ENCODE data around the gene UGT1A10. TPM values are rescaled to one million over a fixed set of nuclear protein-coding genes. Genes with fewer than 3 reads are reported as not detected.
"Not testable (repeated sequence)": the region's sequence is repeated elsewhere in the genome, so short reads cannot be mapped to it uniquely, and the experiment has no call there.

Gene UGT1A10
- not detected for polyA plus RNA-seq (2013, experiment 1 of 2)
- not detected for polyA plus RNA-seq (2013, experiment 2 of 2)

DNA sequence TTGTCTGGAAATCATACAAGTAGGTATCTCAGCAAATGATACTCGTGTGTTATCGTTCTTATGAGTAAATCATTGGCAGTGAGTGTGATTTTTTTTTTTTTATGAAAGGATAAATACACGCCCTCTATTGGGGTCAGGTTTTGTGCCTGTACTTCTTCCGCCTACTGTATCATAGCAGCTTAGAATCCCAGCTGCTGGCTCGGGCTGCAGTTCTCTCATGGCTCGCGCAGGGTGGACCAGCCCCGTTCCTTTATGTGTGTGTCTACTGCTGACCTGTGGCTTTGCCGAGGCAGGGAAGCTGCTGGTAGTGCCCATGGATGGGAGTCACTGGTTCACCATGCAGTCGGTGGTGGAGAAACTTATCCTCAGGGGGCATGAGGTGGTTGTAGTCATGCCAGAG, at the start of gene UGT1A10:
Gene UGT1A10 (plus strand): TSS at position 143 of the 400 bp plus-strand sequence. CDS start 75 bp downstream, at position 218.
- H3K27ac ChIP-seq (ENCODE audit: low read depth, low read length, severe bottlenecking); H3K4me3 ChIP-seq (ENCODE audit: extremely low read depth, insufficient read depth, low read length, poor library complexity, severe bottlenecking); H3K9me3 ChIP-seq (ENCODE audit: control insufficient read depth, low read length); H3K4me1 ChIP-seq (ENCODE audit: control insufficient read depth, insufficient read depth, low read length, poor library complexity, severe bottlenecking); H3K36me3 ChIP-seq (ENCODE audit: control insufficient read depth, insufficient read depth, low read length): not testable (repeated sequence)
- WGBS, 2 experiments (ENCODE audit: insufficient coverage in 2 of 2): 91 to 96% methylated on average over 6 to 9 of the region's 10 CpGs

DNA sequence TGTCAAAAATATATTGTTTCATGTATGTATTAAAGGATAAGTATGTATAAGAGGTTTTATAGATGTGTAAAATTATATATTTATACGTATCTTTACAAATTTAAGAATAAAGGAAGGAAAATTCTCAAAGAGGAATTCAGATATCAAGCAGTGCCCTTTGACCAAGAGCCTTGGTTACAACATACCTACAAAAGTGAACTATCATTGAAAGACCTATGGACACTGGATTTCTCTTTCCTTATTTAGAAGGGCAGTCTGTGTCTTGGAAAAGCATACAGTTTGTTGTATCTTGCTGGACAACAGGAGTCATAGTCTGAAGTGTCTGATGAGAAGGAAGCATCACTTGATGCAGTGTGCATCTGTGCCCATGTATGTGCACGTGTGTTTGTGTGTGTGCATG, 47.8 kb upstream of the UGT1A10 start:
- Histone ChIP-seq H3K36me3 (ENCODE audit: control insufficient read depth, insufficient read depth, low read length) (no peaks in the 10 kb centered on the region), H3K9me3 (ENCODE audit: control insufficient read depth, low read length) (no peaks in the 10 kb centered on the region), H3K27ac (ENCODE audit: low read depth, low read length, severe bottlenecking) (no peak overlapping the region), H3K4me1 (ENCODE audit: control insufficient read depth, insufficient read depth, low read length, poor library complexity, severe bottlenecking) (no peaks in the 10 kb centered on the region), H3K4me3 (ENCODE audit: extremely low read depth, insufficient read depth, low read length, poor library complexity, severe bottlenecking) (no peak overlapping the region)
- 83 to 100% methylated on average over 1 of the region's 2 CpGs for WGBS, 2 experiments (ENCODE audit: insufficient coverage in 2 of 2)

DNA sequence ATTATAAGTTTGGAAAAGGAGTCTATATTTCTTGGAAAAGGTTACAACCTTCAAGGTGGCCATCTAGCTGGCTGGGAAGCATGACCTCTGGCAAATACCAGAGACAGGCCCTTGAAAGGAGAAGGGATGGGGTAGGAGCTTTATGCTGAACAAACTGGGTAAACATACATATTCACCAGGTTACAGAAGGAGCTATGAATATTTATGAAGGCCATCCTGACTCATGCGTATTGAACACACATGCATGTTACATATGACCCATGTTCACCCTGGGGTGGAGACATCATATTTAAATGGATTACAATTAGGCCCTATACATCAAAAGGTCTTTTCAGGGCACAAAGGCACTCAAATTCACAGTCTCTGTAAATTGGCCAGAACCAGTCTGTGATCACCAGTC, 43.5 kb upstream of the UGT1A10 start:
- not testable (repeated sequence) for H3K9me3 ChIP-seq (ENCODE audit: control insufficient read depth, low read length); H3K4me1 ChIP-seq (ENCODE audit: control insufficient read depth, insufficient read depth, low read length, poor library complexity, severe bottlenecking); H3K27ac ChIP-seq (ENCODE audit: low read depth, low read length, severe bottlenecking); H3K4me3 ChIP-seq (ENCODE audit: extremely low read depth, insufficient read depth, low read length, poor library complexity, severe bottlenecking); H3K36me3 ChIP-seq (ENCODE audit: control insufficient read depth, insufficient read depth, low read length)
- no CpG with 5 or more reads among the region's 1 CpG for WGBS, 2 experiments (ENCODE audit: insufficient coverage in 2 of 2)

DNA sequence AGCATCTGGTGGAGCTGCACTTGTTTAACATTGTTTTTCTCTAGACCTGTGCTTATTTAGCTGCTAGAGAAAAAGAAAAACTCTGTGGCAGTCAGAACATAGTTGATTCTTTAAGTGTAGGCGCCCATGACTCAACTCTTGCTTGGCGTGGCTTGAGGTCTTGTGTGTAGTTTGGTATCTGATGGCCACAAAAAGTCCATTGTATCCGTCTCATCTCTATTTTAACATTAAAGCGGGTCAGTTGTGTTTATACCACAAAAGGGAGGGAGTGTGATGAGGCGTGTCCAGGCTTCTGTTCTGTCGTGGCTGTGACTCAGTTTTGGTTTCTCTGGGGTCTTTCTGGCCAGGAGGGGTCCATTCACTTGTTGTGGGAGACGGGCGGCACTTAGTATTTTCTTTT, 43.0 kb upstream of the UGT1A10 start:
- H3K36me3 ChIP-seq (ENCODE audit: control insufficient read depth, insufficient read depth, low read length): no peaks in the 10 kb centered on the region
- peaks cover 5% of the 10 kb centered on the region for H3K9me3 ChIP-seq (ENCODE audit: control insufficient read depth, low read length)
- no peak overlapping the region for H3K4me3 ChIP-seq (ENCODE audit: extremely low read depth, insufficient read depth, low read length, poor library complexity, severe bottlenecking)
- no peaks in the 10 kb centered on the region for H3K4me1 ChIP-seq (ENCODE audit: control insufficient read depth, insufficient read depth, low read length, poor library complexity, severe bottlenecking)
- 60 to 89% methylated on average over 1 to 3 of the region's 8 CpGs for WGBS, 2 experiments (ENCODE audit: insufficient coverage in 2 of 2)
- H3K27ac ChIP-seq (ENCODE audit: low read depth, low read length, severe bottlenecking): no peak overlapping the region

DNA sequence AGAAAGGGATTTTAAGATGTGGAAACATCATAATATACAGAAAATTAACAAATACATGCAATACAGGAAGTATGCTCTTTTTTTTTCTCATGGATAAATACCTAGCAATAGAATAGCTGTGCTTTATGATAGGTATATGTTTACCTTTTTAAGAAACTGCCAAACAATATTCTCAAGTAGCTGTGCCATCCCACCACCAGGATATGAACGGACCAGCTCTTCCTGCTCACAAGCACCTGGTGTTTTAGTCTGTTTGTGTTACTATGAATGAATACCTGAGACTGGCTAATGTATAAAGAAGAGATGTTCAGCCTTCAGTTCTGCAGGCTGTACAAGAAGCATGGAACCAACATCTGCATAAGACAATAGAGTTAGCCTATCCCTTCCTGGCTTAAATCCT, 38.7 kb upstream of the UGT1A10 start:
- Histone ChIP-seq H3K9me3 (ENCODE audit: control insufficient read depth, low read length) (peaks cover 5% of the 10 kb centered on the region), H3K4me1 (ENCODE audit: control insufficient read depth, insufficient read depth, low read length, poor library complexity, severe bottlenecking) (no peaks in the 10 kb centered on the region), H3K36me3 (ENCODE audit: control insufficient read depth, insufficient read depth, low read length) (no peaks in the 10 kb centered on the region), H3K27ac (ENCODE audit: low read depth, low read length, severe bottlenecking) (no peak overlapping the region), H3K4me3 (ENCODE audit: extremely low read depth, insufficient read depth, low read length, poor library complexity, severe bottlenecking) (no peak overlapping the region)
- WGBS, 2 experiments (ENCODE audit: insufficient coverage in 2 of 2): no CpG with 5 or more reads among the region's 1 CpG

DNA sequence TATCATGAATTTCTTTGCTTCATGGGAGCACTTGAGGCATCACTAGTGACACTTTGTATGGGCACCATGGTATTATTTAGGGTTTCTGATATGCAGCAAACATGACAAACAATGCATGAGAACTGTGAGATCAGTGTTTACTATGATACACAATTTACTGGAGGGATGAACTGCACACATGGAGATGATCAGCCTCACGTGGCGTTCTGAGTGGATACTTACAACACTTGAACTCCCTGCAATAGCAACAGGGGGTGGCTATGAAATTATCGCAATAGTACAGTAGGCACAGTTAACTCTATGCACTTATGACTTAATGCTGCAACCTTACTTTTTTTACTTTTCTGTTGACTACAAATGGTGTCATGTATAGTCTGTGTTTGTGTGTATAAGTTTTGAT, 37.3 kb upstream of the UGT1A10 start:
- no peaks in the 10 kb centered on the region for H3K4me1 ChIP-seq (ENCODE audit: control insufficient read depth, insufficient read depth, low read length, poor library complexity, severe bottlenecking)
- WGBS, 2 experiments (ENCODE audit: insufficient coverage in 2 of 2): 85% methylated on average over 3 of the region's 3 CpGs; no CpG with 5 or more reads in 1 of the 2 experiments
- H3K4me3 ChIP-seq (ENCODE audit: extremely low read depth, insufficient read depth, low read length, poor library complexity, severe bottlenecking): no peak overlapping the region
- H3K36me3 ChIP-seq (ENCODE audit: control insufficient read depth, insufficient read depth, low read length): no peaks in the 10 kb centered on the region
- H3K9me3 ChIP-seq (ENCODE audit: control insufficient read depth, low read length): peaks cover 5% of the 10 kb centered on the region
- no peak overlapping the region for H3K27ac ChIP-seq (ENCODE audit: low read depth, low read length, severe bottlenecking)

DNA sequence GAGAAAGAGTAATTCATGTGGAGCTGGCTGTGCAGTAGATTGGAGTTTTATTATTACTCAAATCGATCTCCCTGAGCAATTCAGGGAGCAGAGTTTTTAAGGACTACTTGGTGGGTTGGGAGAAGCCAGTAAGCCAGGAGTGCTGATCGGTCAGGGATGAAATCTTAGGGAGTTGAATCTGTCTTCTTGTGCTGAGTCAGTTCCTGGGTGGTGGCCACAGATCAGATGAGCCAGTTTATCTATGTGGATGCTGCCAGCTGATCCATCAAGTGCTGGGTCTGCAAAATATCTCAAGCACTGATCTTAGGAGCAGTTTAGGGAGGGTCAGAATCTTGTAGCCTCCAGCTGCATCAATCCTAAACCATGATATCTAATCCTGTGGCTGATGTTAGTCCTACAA, 35.9 kb upstream of the UGT1A10 start:
- Histone ChIP-seq H3K27ac (ENCODE audit: low read depth, low read length, severe bottlenecking) (no peak overlapping the region), H3K4me3 (ENCODE audit: extremely low read depth, insufficient read depth, low read length, poor library complexity, severe bottlenecking) (no peak overlapping the region), H3K4me1 (ENCODE audit: control insufficient read depth, insufficient read depth, low read length, poor library complexity, severe bottlenecking) (no peaks in the 10 kb centered on the region), H3K36me3 (ENCODE audit: control insufficient read depth, insufficient read depth, low read length) (no peaks in the 10 kb centered on the region), H3K9me3 (ENCODE audit: control insufficient read depth, low read length) (peaks cover 2% of the 10 kb centered on the region)
- 80 to 92% methylated on average over 2 of the region's 2 CpGs for WGBS, 2 experiments (ENCODE audit: insufficient coverage in 2 of 2)

DNA sequence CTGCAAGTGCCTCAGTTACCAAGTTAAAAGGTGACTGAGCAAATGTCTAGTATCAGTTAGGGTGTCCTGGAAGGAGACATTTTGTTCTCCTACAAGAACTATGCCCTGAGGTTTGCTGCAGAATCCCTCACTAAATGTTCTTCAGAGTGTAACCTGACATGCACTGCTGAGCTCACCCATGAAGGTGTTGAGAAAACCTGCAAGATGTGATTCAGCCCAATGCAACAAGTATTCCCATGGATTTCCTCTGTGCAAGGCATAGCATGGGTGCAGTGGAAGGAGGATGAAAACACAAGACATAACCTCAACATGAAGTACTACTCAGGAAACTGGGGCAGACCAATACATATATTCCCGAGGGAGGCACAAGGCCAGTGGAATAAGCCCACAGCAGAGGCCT, 34.2 kb upstream of the UGT1A10 start:
- H3K4me1 ChIP-seq (ENCODE audit: control insufficient read depth, insufficient read depth, low read length, poor library complexity, severe bottlenecking): no peaks in the 10 kb centered on the region
- no peak overlapping the region for H3K27ac ChIP-seq (ENCODE audit: low read depth, low read length, severe bottlenecking)
- no peaks in the 10 kb centered on the region for H3K36me3 ChIP-seq (ENCODE audit: control insufficient read depth, insufficient read depth, low read length)
- H3K9me3 ChIP-seq (ENCODE audit: control insufficient read depth, low read length): no peaks in the 10 kb centered on the region
- WGBS, 2 experiments (ENCODE audit: insufficient coverage in 2 of 2): 67% methylated on average over 1 of the region's 1 CpG; no CpG with 5 or more reads in 1 of the 2 experiments
- H3K4me3 ChIP-seq (ENCODE audit: extremely low read depth, insufficient read depth, low read length, poor library complexity, severe bottlenecking): no peak overlapping the region

DNA sequence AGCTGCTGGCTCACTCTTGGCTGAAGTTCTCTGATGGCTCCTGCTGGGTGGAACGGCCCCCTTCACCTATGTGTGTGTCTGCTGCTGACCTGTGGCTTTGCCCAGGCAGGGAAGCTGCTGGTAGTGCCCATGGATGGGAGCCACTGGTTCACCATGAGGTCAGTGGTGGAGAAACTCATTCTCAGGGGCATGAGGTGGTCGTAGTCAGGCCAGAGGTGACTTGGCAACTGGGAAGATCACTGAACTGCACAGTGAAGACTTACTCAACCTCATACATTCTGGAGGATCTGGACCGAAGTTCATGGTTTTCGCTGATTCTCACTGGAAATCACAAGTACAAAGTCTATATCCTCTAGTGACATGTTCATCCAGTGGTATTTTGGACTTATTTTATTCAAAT, 32.7 kb upstream of the UGT1A10 start:
- Histone ChIP-seq H3K4me1 (ENCODE audit: control insufficient read depth, insufficient read depth, low read length, poor library complexity, severe bottlenecking) (no peaks in the 10 kb centered on the region), H3K4me3 (ENCODE audit: extremely low read depth, insufficient read depth, low read length, poor library complexity, severe bottlenecking) (no peak overlapping the region), H3K27ac (ENCODE audit: low read depth, low read length, severe bottlenecking) (no peak overlapping the region), H3K9me3 (ENCODE audit: control insufficient read depth, low read length) (no peaks in the 10 kb centered on the region), H3K36me3 (ENCODE audit: control insufficient read depth, insufficient read depth, low read length) (no peaks in the 10 kb centered on the region)
- 86 to 91% methylated on average over 2 to 3 of the region's 4 CpGs for WGBS, 2 experiments (ENCODE audit: insufficient coverage in 2 of 2)

DNA sequence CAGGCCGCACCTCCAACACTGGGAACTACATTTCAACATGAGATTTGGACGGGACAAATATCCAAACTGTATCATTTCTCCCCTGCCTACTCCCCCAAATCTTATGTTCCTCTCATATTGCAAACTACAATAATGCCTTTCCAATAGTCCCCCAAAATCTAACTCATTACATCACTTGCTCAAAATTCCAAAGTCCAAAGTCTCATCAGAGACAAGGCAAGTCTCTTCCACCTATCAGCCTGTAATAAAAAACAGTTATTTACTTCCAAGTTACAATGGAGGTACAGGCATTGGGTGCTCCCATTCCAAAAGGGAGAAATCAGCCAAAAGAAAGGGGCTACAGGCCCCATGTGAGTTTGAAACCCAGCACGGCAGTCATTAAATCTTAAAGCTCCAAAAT, 31.4 kb upstream of the UGT1A10 start:
- H3K27ac ChIP-seq (ENCODE audit: low read depth, low read length, severe bottlenecking): no peak overlapping the region
- H3K4me1 ChIP-seq (ENCODE audit: control insufficient read depth, insufficient read depth, low read length, poor library complexity, severe bottlenecking): no peaks in the 10 kb centered on the region
- no peaks in the 10 kb centered on the region for H3K36me3 ChIP-seq (ENCODE audit: control insufficient read depth, insufficient read depth, low read length)
- 92 to 95% methylated on average over 2 of the region's 3 CpGs for WGBS, 2 experiments (ENCODE audit: insufficient coverage in 2 of 2)
- no peak overlapping the region for H3K4me3 ChIP-seq (ENCODE audit: extremely low read depth, insufficient read depth, low read length, poor library complexity, severe bottlenecking)
- H3K9me3 ChIP-seq (ENCODE audit: control insufficient read depth, low read length): no peaks in the 10 kb centered on the region

DNA sequence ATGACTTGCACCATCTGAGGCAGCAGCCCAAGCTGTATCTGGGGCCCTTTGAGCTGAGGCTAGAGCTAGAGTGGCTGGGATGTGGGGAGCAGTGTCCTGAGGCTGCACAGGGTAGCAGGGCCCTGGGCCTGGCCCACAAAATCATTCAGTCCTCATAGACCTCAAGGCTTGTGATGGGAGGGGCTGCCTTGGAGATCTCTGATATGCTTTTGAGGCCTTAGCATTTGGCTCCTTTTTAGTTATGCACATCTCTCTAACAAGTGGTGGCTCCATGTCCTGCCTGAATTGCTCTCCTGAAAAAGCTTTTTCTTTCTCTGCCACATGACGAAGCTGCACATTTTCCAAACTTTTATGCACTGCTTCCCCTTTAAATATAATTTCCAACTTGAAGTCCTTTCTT, 30.6 kb upstream of the UGT1A10 start:
- 75% methylated on average over 1 of the region's 1 CpG; no CpG with 5 or more reads in 1 of the 2 experiments for WGBS, 2 experiments (ENCODE audit: insufficient coverage in 2 of 2)
- Histone ChIP-seq H3K4me1 (ENCODE audit: control insufficient read depth, insufficient read depth, low read length, poor library complexity, severe bottlenecking) (no peaks in the 10 kb centered on the region), H3K4me3 (ENCODE audit: extremely low read depth, insufficient read depth, low read length, poor library complexity, severe bottlenecking) (no peak overlapping the region), H3K27ac (ENCODE audit: low read depth, low read length, severe bottlenecking) (no peak overlapping the region), H3K9me3 (ENCODE audit: control insufficient read depth, low read length) (peaks cover 4% of the 10 kb centered on the region), H3K36me3 (ENCODE audit: control insufficient read depth, insufficient read depth, low read length) (no peaks in the 10 kb centered on the region)
